HCT116 (cell line): ENCODE measurements around the gene ARHGAP10. TPM values are rescaled to one million over a fixed set of nuclear protein-coding genes. Genes with fewer than 3 reads are reported as not detected.

Experiments used
- ATAC-seq: fragments of 200-7000 bp; cut with Tn5 transposase; 2 replicates; pipeline ENCODE4 v1.9.1; 2020; ENCODE audit warnings: mild to moderate bottlenecking, moderate library complexity
- BruUV-seq: library from RNA; stranded (reverse); fragments of 400-500 nt; replicated peaks from 2 replicates; lab custom pipeline; 2021; lab: Mats Ljungman, UMichigan
- CTCF ChIA-PET: fragments of 300-600 bp; sonication (Branson Sonifier 250); formaldehyde crosslinking; loops from one replicate; lab custom pipeline; 2021; ENCODE audit warnings: antibody characterized with exemption; lab: Charles Lee
- POLR2A ChIA-PET: fragments of 300-600, 350-600 bp; sonication (Branson Sonifier 250); formaldehyde crosslinking; loops from one replicate; lab custom pipeline; 2021; ENCODE audit warnings: antibody characterized with exemption; lab: Charles Lee
- RAD21 ChIA-PET, 2 experiments: fragments of 300-600 bp; sonication (Branson Sonifier 250); formaldehyde crosslinking; loops; one replicate each; lab custom pipeline; 2023; ENCODE audit warnings: low total read pairs in 2 of 2; ENCODE audit not compliant: uncharacterized antibody in 2 of 2, unreplicated experiment in 2 of 2, low non-redundant PET in 1 of 2; lab: Charles Lee
- DNase-seq: peaks from one replicate; pipeline ENCODE4 v3.0.0-alpha.2; 2010; ENCODE audit warnings: low read depth, low spot score
- H2AFZ ChIP-seq: fragments of 200-600 bp; shearing (Covaris generic), sonication (generic); 2 replicates; pipeline ENCODE4 v1.6.1; 2017; ENCODE audit warnings: low read depth, mixed run types, mixed read lengths, antibody characterized with exemption, low read length; ENCODE audit not compliant: poor library complexity, severe bottlenecking
- H3K27ac ChIP-seq: 2 replicates; pipeline ENCODE4 v1.5.1; 2012; ENCODE audit warnings: low read depth, low read length
- H3K27me3 ChIP-seq: fragments of 200-600 bp; sonication (generic); 2 replicates; pipeline ENCODE4 v1.6.1; 2016; ENCODE audit warnings: mixed run types, low read length, mixed read lengths; ENCODE audit not compliant: insufficient read depth
- H3K36me3 ChIP-seq, 2 experiments: fragments of 200-500 bp in 1 of 2; fragments of 200-600 bp in 1 of 2; sonication (Bioruptor generic) in 1 of 2; sonication (generic) in 1 of 2; 2 replicates each; pipeline versions ENCODE4 v1.5.1 to v1.6.1; 2014 to 2016; ENCODE audit warnings: low read length in 2 of 2, inconsistent platforms in 1 of 2, mixed read lengths in 1 of 2, mixed run types in 1 of 2; ENCODE audit not compliant: insufficient read depth in 2 of 2, control insufficient read depth in 1 of 2
- H3K4me1 ChIP-seq, 2 experiments: fragments of 200-600 bp in 1 of 2; sonication (generic) in 1 of 2; 2 replicates each; pipeline versions ENCODE4 v1.5.1 to v1.6.1; 2012 to 2017; ENCODE audit warnings: low read length in 2 of 2, inconsistent platforms in 1 of 2, mild to moderate bottlenecking in 1 of 2, mixed read lengths in 1 of 2, mixed run types in 1 of 2, moderate library complexity in 1 of 2; ENCODE audit not compliant: insufficient read depth in 2 of 2, control insufficient read depth in 1 of 2
- H3K4me2 ChIP-seq: fragments of 200-600 bp; sonication (generic); 2 replicates; pipeline ENCODE4 v1.6.1; 2017; ENCODE audit warnings: mixed run types, low read length, mixed read lengths
- H3K4me3 ChIP-seq, 2 experiments: fragments of 200-600 bp in 1 of 2; sonication (generic) in 1 of 2; replicated peaks in 1 of 2; 2 replicates each; pipeline ENCODE4 v1.5.1; 2011 to 2016; ENCODE audit warnings: low read length in 2 of 2, control low read depth in 1 of 2, low read depth in 1 of 2, mild to moderate bottlenecking in 1 of 2, mixed read lengths in 1 of 2, mixed run types in 1 of 2
- H3K79me2 ChIP-seq: fragments of 200-600 bp; sonication (generic); 2 replicates; pipeline ENCODE4 v1.6.1; 2017; ENCODE audit warnings: mild to moderate bottlenecking, mixed run types, low read length, moderate library complexity, mixed read lengths; ENCODE audit not compliant: insufficient read depth
- H3K9ac ChIP-seq: fragments of 200-600 bp; sonication (generic); 2 replicates; pipeline ENCODE4 v1.6.1; 2016; ENCODE audit warnings: low read length, mixed read lengths
- H3K9me2 ChIP-seq: fragments of 200-600 bp; sonication (generic), shearing (Covaris generic); 2 replicates; pipeline ENCODE4 v1.6.1; 2017; ENCODE audit warnings: mixed run types, mild to moderate bottlenecking, moderate library complexity; ENCODE audit not compliant: insufficient read depth
- H3K9me3 ChIP-seq, 2 experiments: fragments of 200-500 bp in 1 of 2; fragments of 200-600 bp in 1 of 2; sonication (Bioruptor generic) in 1 of 2; sonication (generic) in 1 of 2; 2 replicates each; pipeline ENCODE4 v1.6.1; 2014 to 2017; ENCODE audit warnings: low read length in 2 of 2, mixed read lengths in 2 of 2, inconsistent platforms in 1 of 2, low read depth in 1 of 2, mild to moderate bottlenecking in 1 of 2, mixed run types in 1 of 2, moderate library complexity in 1 of 2; ENCODE audit not compliant: control insufficient read depth in 1 of 2, insufficient read depth in 1 of 2
- H4K20me1 ChIP-seq: fragments of 200-600 bp; sonication (generic), shearing (Covaris generic); 2 replicates; pipeline ENCODE4 v1.6.1; 2017; ENCODE audit warnings: mixed run types, mild to moderate bottlenecking, moderate library complexity; ENCODE audit not compliant: insufficient read depth
- CEBPB ChIP-seq: IDR thresholded peaks from 2 replicates; pipeline ENCODE4 v1.6.1; 2012; ENCODE audit warnings: low read depth
- CTCF ChIP-seq, 3 experiments: fragments of 200-600 bp in 1 of 3; sonication (generic) in 1 of 3; IDR thresholded peaks in 2 of 3; conservative IDR thresholded peaks in 1 of 3; 2 replicates each; pipeline ENCODE4 v1.5.1; 2012 to 2017; ENCODE audit warnings: low read depth in 2 of 3, low read length in 2 of 3, antibody characterized with exemption in 1 of 3, borderline replicate concordance in 1 of 3, control low read depth in 1 of 3, mild to moderate bottlenecking in 1 of 3, mixed read lengths in 1 of 3, mixed run types in 1 of 3, moderate library complexity in 1 of 3; ENCODE audit not compliant: insufficient read depth in 1 of 3
- EGR1 ChIP-seq: IDR thresholded peaks from 2 replicates; pipeline ENCODE4 v1.6.1; 2012; ENCODE audit warnings: low read depth
- ELF1 ChIP-seq: IDR thresholded peaks from 2 replicates; pipeline ENCODE4 v1.6.1; 2012; ENCODE audit warnings: low read depth, borderline replicate concordance
- FOSL1 ChIP-seq: IDR thresholded peaks from 2 replicates; pipeline ENCODE4 v1.6.1; 2012; ENCODE audit warnings: low read depth
- JUND ChIP-seq: IDR thresholded peaks from 2 replicates; pipeline ENCODE4 v1.6.1; 2012
- POLR2A ChIP-seq: IDR thresholded peaks from 2 replicates; pipeline ENCODE4 v1.7.0; 2011; ENCODE audit warnings: borderline replicate concordance; ENCODE audit not compliant: insufficient read depth, insufficient read length; ENCODE audit errors: extremely low read depth
- POLR2AphosphoS5 ChIP-seq: IDR thresholded peaks from 2 replicates; pipeline ENCODE4 v1.6.1; 2011; ENCODE audit warnings: mild to moderate bottlenecking, low read depth, low read length, moderate library complexity
- RAD21 ChIP-seq: IDR thresholded peaks from 2 replicates; pipeline ENCODE4 v1.6.1; 2012; ENCODE audit warnings: low read depth, mild to moderate bottlenecking
- SIN3A ChIP-seq: IDR thresholded peaks from 2 replicates; pipeline ENCODE4 v1.6.1; 2012; ENCODE audit warnings: low read depth
- SP1 ChIP-seq: IDR thresholded peaks from 2 replicates; pipeline ENCODE4 v1.6.1; 2012; ENCODE audit warnings: low read depth
- SRF ChIP-seq: IDR thresholded peaks from 2 replicates; pipeline ENCODE4 v1.6.1; 2012; ENCODE audit warnings: low read depth
- TCF7L2 ChIP-seq: IDR thresholded peaks from 2 replicates; pipeline ENCODE4 v1.7.0; 2011; ENCODE audit warnings: borderline replicate concordance, inconsistent platforms; ENCODE audit not compliant: insufficient read depth, insufficient read length; ENCODE audit errors: extremely low read depth
- YY1 ChIP-seq: IDR thresholded peaks from 2 replicates; pipeline ENCODE4 v1.6.1; 2011; ENCODE audit warnings: low read length, low read depth, moderate library complexity, mild to moderate bottlenecking; ENCODE audit not compliant: insufficient replicate concordance; ENCODE audit errors: extremely low read depth
- ZFX ChIP-seq: fragments of 450-650 bp; IDR thresholded peaks from 2 replicates; pipeline ENCODE4 v1.6.1; 2017
- ZNF274 ChIP-seq: fragments of 200-500 bp; sonication (Bioruptor generic); IDR thresholded peaks from 2 replicates; pipeline ENCODE4 v1.6.1; 2014; ENCODE audit warnings: mild to moderate bottlenecking, low read depth, low read length, inconsistent platforms
- intact Hi-C: fragments of 100-400 bp; cut with micrococcal nuclease; formaldehyde crosslinking; loops from 2 replicates; pipeline ENCODE4 v1.10.0; 2022
- total RNA-seq: library from RNA; stranded (reverse); gene quantifications from one replicate; pipeline ENCODE4 v1.2.1, GENCODE V29; 2021; ENCODE audit not compliant: unreplicated experiment
- TF ChIP-seq, protein P1 (sequence below): IDR thresholded peaks from 2 replicates; pipeline ENCODE4 v1.6.1; 2012

The ARHGAP10 gene
- total RNA-seq, 1 experiment from 2014 or later = 24.7 TPM

GRCh38 chr4:147913137-147913536 lies 181.2 kb downstream of the ARHGAP10 start:
- POLR2A ChIA-PET = no interaction called here
- H3K9ac ChIP-seq = no peak overlapping the region
- H3K79me2 ChIP-seq = no peaks in the 10 kb centered on the region
- H3K36me3 ChIP-seq = no peaks in the 10 kb centered on the region
- BruUV-seq = no TSS peak
- ATAC-seq = no peak
- CTCF ChIA-PET = interaction anchor here (1.3 kb wide), 1 partner anchor 46 kb away, joined by 4 read pairs; no protein-coding TSS in a partner anchor
- RAD21 ChIA-PET = no interaction called here
- no peaks in the 10 kb centered on the region for H3K9me3 ChIP-seq
- no peak overlapping the region for H2AFZ ChIP-seq
- no peaks in the 10 kb centered on the region for H3K9me2 ChIP-seq
- no peak overlapping the region for H3K4me2 ChIP-seq
- H3K4me3 ChIP-seq = no peak overlapping the region
- H4K20me1 ChIP-seq = no peaks in the 10 kb centered on the region
- H3K27ac ChIP-seq = no peak overlapping the region
- no peak for DNase-seq
- H3K4me1 ChIP-seq = no peaks in the 10 kb centered on the region
- intact Hi-C loops = no loop called here
- no peaks in the 10 kb centered on the region for H3K27me3 ChIP-seq
- TF ChIP-seq CEBPB = no peak
- no peak for TF ChIP-seq ZNF274
- TF ChIP-seq YY1 = no peak
- TF ChIP-seq FOSL1 = no peak
- TF ChIP-seq, protein P1, sequence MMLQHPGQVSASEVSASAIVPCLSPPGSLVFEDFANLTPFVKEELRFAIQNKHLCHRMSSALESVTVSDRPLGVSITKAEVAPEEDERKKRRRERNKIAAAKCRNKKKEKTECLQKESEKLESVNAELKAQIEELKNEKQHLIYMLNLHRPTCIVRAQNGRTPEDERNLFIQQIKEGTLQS = no peak
- TF ChIP-seq SIN3A = no peak
- no peak for TF ChIP-seq SP1
- TF ChIP-seq EGR1 = no peak
- TF ChIP-seq JUND = no peak
- no peak for TF ChIP-seq RAD21
- TF ChIP-seq POLR2AphosphoS5 = no peak
- no peak for TF ChIP-seq TCF7L2
- TF ChIP-seq CTCF (IDR thresholded peaks at IDR 0.05 in 2 of 3, conservative IDR thresholded peaks at IDR 0.05 in 1 of 3; ENCODE audit: borderline replicate concordance in 1 of 3, insufficient read depth in 1 of 3, low read depth in 2 of 3, low read length in 2 of 3) = no peak
- TF ChIP-seq ZFX = no peak
- no peak for TF ChIP-seq SRF
- TF ChIP-seq POLR2A = no peak
- TF ChIP-seq ELF1 = no peak
- TF ChIP-seq, all 23 proteins: peak for 0
